ENCODE data around the gene PLG.
"Not testable (repeated sequence)": the region's sequence is repeated elsewhere in the genome, so short reads cannot be mapped to it uniquely, and the experiment has no call there.

The PLG gene

GRCh38 chr6:160780656-160781055 is 78.6 kb downstream of the PLG start:
- not testable (repeated sequence) for DNase-seq

DNA sequence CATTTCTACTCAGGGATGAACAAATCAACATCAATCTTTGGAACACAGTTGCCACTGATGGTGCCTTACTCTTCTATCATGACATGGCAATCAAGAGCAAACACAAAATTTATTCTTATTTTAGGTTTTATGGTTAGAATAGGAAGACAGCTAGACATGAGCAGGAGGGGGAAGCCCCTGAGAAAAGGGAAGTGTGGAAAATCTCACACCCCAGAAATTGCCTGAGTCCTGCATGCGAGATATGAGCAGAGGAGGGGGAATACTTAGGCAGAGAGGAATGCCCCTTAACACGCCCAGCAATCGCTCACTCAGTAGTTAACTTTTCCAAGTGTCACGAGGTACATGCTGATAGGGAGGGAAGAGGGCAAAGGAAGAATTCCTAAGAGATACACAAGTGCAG is 79.3 kb downstream of the PLG start:
- no peak for DNase-seq

- DNase-seq: no peak
Measured at GRCh38 chr6:160782228-160782627, 80.2 kb downstream of the PLG start.

DNA sequence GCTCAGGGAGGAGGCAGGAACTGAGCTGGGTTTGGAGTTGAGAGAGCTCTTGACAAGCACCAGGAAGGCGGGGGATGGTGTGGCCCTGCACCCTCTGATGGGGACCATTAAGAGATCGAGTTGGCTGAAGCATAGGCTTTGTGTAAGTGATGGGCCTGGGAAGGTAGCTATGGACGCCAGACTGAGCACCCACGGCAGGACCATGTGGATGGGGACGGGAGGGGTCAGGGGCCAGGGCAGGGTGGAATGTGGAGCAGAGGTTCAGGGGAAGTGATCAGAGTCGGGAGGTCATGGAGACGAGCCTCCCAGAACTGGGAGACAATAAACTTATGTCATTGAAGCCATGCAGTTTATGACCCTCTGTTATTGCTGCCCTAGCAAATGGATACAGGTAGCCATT is 81.7 kb downstream of the PLG start:
- no peak for DNase-seq

DNA sequence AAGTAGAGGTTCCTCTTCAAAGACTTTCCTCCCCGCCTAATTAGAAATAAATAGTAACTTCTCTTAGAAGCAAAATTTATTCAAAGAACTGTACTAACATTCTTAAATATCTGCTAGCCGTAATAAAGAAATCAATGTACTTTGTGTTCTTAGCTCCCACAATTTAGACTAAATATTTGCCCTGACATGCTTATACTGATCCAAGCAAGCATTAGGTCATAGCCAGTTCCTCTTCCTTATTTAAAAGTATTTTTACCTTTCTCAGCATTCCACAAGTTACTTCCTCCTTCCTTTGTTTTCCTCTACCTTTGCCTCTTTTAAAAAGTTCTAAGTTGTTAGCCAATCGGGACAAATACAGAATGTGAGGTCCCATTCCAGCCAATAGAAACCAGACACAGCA is 86.1 kb downstream of the PLG start:
- DNase-seq: not testable (repeated sequence)

DNA sequence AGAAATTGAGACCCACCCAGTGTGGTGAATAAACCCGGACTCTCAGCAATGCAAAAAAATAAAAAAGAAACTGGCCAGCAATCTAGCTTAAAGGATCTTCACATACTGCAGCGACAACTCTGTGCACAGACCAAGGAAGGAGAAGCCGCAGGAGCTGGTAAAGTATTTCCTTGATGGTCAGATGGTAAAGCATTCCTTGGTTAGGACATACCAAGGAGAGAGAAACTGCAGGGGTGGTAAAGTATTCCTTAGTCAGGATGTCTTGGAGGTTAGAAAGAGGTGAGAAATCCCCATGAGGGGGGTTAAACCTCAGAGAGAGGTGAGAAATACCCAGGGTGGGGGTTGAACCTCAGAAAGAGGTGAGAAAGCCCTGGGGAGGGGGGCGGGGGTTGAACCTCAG is 86.8 kb downstream of the PLG start:
- DNase-seq: no peak

DNA sequence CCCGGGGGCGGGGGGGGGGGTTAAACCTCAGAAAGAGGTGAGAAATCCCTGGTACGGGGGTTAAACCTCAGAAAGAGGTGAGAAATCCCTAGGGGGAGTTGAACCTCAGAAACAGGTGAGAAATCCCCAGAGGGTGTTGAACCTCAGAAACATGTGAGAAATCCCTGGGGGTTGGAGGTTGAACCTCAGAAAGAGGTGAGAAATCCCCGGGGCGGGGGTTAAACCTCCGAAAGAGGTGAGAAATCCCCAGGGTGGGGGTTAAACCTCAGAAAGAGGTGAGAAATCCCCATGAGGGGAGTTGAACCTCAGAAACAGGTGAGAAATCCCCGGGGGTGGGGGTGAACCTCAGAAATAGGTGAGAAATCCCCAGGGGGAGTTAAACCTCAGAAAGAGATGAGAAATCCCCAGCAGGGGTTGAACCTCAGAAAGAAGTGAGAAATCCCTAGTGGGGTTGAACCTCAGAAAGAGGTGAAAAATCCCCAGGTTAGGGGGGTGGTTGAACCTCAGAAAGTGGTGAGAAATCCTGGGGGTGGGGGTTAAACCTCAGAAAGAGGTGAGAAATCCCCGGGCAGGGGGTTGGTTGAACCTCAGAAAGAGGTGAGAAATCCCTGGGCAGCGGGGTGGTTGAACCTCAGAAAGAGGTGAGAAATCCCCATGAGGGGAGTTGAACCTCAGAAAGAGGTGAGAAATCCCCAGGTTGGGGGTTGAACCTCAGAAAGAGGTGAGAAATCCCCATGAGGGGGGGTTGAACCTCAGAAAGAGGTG is 87.4 kb downstream of the PLG start:
- no peak for DNase-seq

GRCh38 chr6:160790028-160790792 is 88.2 kb downstream of the PLG start:
- no peak for DNase-seq

GRCh38 chr6:160791459-160791858 is 89.4 kb downstream of the PLG start:
- no peak for DNase-seq

GRCh38 chr6:160791981-160792418 is 90.0 kb downstream of the PLG start:
- no peak for DNase-seq

GRCh38 chr6:160792708-160793107 is 90.7 kb downstream of the PLG start:
- DNase-seq: no peak

DNA sequence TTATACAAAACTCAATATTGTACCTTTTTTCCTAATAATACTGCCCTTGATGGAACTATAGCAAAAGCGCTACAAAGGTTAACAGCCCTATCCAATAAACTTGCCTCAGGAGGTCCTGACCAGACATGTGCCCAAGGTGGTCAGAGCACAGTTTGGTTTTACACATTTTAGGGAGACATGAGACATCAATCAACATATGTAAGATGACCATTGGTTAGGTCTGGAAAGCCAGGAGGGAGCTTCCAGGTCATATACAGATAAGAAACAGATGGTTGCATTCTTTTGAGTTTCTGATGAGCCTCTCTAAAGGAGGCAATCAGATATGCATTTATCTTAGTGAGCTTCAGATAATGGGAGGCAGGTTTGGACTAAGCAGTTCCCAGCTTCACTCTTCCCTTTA is 91.6 kb downstream of the PLG start:
- no peak for DNase-seq

GRCh38 chr6:160795721-160796120 is 93.7 kb downstream of the PLG start:
- no peak for DNase-seq

- DNase-seq: no peak
Measured at GRCh38 chr6:160798625-160799024, 96.6 kb downstream of the PLG start.

- DNase-seq: no peak
Measured at GRCh38 chr6:160799801-160800506, 97.9 kb downstream of the PLG start.

- no peak for DNase-seq
Measured at GRCh38 chr6:160801418-160801817, 99.4 kb downstream of the PLG start.

- not testable (repeated sequence) for DNase-seq
Measured at GRCh38 chr6:160802049-160802448, 100.0 kb downstream of the PLG start.

All from inflammatory macrophage treated with lipopolysaccharide for 4 hours (primary cell).